Osteoblast (primary cell): Measurements from ENCODE around the gene ITGA6. TPM values are rescaled to one million over a fixed set of nuclear protein-coding genes. Genes with fewer than 3 reads are reported as not detected.

ENCODE experiments used
- DNase-seq: peaks from one replicate; pipeline ENCODE4 v3.0.0; 2011; ENCODE audit warnings: low spot score, mixed read lengths; ENCODE audit not compliant: insufficient read length; ENCODE audit errors: missing footprints
- H2AFZ ChIP-seq: 2 replicates; pipeline ENCODE4 v1.6.0; 2011; ENCODE audit warnings: mild to moderate bottlenecking, low read length
- H3K27ac ChIP-seq: 2 replicates; pipeline ENCODE4 v1.5.1; 2011; ENCODE audit warnings: mild to moderate bottlenecking, low read depth, low read length, moderate library complexity
- H3K27me3 ChIP-seq: 2 replicates; pipeline ENCODE4 v1.6.0; 2012; ENCODE audit warnings: mild to moderate bottlenecking, control low read depth, inconsistent platforms, low read length, moderate library complexity; ENCODE audit not compliant: insufficient read depth
- H3K36me3 ChIP-seq: 2 replicates; pipeline ENCODE4 v1.5.1; 2011; ENCODE audit warnings: mild to moderate bottlenecking, low read length, control low read depth, moderate library complexity; ENCODE audit not compliant: insufficient read depth
- H3K4me1 ChIP-seq: 2 replicates; pipeline ENCODE4 v1.5.1; 2011; ENCODE audit warnings: mild to moderate bottlenecking, low read length, control low read depth, moderate library complexity; ENCODE audit not compliant: insufficient read depth
- H3K4me2 ChIP-seq: 2 replicates; pipeline ENCODE4 v1.6.0; 2011; ENCODE audit warnings: mild to moderate bottlenecking, low read length; ENCODE audit not compliant: insufficient read depth
- H3K4me3 ChIP-seq: fragments of 200-600 bp; sonication (generic); 3 replicates; pipeline ENCODE4 v1.5.1; 2012; ENCODE audit warnings: mild to moderate bottlenecking, low read length, inconsistent platforms; ENCODE audit not compliant: insufficient read depth
- H3K79me2 ChIP-seq: 2 replicates; pipeline ENCODE4 v1.6.0; 2012; ENCODE audit warnings: mild to moderate bottlenecking, low read length, control low read depth, inconsistent platforms; ENCODE audit not compliant: insufficient read depth
- H3K9me3 ChIP-seq: 2 replicates; pipeline ENCODE4 v1.5.1; 2011; ENCODE audit warnings: low read depth, low read length, control low read depth
- H4K20me1 ChIP-seq: 2 replicates; pipeline ENCODE4 v1.6.0; 2012; ENCODE audit warnings: mild to moderate bottlenecking, low read length, control low read depth; ENCODE audit not compliant: insufficient read depth
- total RNA-seq: library from RNA; depleted of rRNA; stranded (reverse); fragments of >200 nt; gene quantifications from 2 replicates; pipeline ENCODE4 v1.2.3, GENCODE V29; 2012
- TF ChIP-seq, protein P1 (sequence below): IDR thresholded peaks from 2 replicates; pipeline ENCODE4 v1.5.1; 2011; ENCODE audit warnings: mild to moderate bottlenecking, low read depth, low read length, moderate library complexity; ENCODE audit errors: extremely low read depth

ITGA6 gene
- total RNA-seq, 1 donor = 9.0 TPM

DNA sequence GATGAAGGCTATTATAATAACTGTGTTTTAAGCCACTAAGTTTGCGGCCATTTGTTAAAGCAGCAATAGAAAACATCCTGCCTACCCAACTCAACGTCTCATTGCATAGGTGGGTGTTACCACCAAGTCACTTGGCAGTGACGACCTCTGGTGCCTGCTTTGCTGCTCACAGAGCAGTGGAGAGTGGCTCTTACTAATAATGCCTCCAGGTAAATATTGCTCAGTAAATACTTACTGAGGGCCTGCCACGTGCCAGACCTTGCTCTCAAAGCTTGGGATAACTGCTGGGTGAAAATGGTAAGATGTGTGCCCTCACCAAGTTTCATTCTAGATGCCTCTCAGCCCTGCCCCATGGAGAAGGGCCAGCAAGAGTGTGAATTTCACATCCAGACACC lies 27.7 kb downstream of the ITGA6 start:
- no peaks in the 10 kb centered on the region for H3K4me1 ChIP-seq
- DNase-seq = no peak
- no peak overlapping the region for H2AFZ ChIP-seq
- no peak overlapping the region for H3K27ac ChIP-seq
- TF ChIP-seq, protein P1, sequence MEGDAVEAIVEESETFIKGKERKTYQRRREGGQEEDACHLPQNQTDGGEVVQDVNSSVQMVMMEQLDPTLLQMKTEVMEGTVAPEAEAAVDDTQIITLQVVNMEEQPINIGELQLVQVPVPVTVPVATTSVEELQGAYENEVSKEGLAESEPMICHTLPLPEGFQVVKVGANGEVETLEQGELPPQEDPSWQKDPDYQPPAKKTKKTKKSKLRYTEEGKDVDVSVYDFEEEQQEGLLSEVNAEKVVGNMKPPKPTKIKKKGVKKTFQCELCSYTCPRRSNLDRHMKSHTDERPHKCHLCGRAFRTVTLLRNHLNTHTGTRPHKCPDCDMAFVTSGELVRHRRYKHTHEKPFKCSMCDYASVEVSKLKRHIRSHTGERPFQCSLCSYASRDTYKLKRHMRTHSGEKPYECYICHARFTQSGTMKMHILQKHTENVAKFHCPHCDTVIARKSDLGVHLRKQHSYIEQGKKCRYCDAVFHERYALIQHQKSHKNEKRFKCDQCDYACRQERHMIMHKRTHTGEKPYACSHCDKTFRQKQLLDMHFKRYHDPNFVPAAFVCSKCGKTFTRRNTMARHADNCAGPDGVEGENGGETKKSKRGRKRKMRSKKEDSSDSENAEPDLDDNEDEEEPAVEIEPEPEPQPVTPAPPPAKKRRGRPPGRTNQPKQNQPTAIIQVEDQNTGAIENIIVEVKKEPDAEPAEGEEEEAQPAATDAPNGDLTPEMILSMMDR = no peak
- H4K20me1 ChIP-seq = no peaks in the 10 kb centered on the region
- H3K9me3 ChIP-seq = no peaks in the 10 kb centered on the region
- no peaks in the 10 kb centered on the region for H3K36me3 ChIP-seq
- H3K4me3 ChIP-seq = no peak overlapping the region
- H3K79me2 ChIP-seq = no peaks in the 10 kb centered on the region
- no peak overlapping the region for H3K4me2 ChIP-seq
- H3K27me3 ChIP-seq = peaks cover 3% of the 10 kb centered on the region

DNA sequence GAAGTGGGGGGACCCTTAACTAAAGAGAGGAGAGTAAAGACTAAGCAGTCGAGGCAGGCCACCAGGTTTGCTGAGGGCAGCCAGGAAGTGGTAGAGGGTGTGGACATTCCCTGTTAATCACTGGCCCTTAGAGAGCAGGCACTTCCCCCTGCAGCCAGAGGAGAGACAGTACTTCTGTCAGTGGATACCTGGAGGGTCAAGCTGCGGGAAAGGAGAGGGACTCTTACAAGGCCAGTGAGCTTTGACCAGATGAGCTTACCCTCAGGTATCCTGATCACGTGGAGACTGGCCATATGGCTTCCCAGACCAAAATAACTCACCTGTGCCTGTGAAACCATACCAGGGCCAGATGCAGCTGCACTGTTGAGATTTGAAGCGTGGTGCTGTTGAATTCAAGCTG lies 28.6 kb downstream of the ITGA6 start:
- peaks cover 3% of the 10 kb centered on the region for H3K27me3 ChIP-seq

DNA sequence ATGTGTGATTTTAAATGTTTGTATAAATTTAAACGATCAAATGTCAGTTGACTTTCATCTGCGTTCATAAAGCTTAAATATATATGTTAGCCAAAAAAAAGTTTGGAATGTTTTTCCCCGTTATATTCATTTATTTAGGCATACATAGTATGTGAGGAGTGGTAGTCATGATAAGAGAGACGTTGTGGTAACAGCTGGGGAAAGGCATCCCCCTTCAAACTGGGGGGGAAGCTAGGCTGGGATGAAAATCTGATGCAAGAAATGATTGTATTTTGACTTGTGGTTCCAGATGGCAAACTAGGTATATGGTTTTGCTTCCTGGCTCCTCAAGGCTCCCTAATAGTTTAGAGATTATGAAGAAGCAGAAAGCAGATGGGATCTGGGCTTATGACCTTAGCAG lies 30.1 kb downstream of the ITGA6 start:
- H3K79me2 ChIP-seq = no peaks in the 10 kb centered on the region
- no peak overlapping the region for H3K4me2 ChIP-seq
- TF ChIP-seq, protein P1 = no peak
- peaks cover 11% of the 10 kb centered on the region for H3K4me1 ChIP-seq
- H2AFZ ChIP-seq = no peak overlapping the region
- H3K4me3 ChIP-seq = no peak overlapping the region
- no peak overlapping the region for H3K27ac ChIP-seq
- H3K9me3 ChIP-seq = no peaks in the 10 kb centered on the region
- H4K20me1 ChIP-seq = no peaks in the 10 kb centered on the region
- DNase-seq = no peak
- H3K36me3 ChIP-seq = no peaks in the 10 kb centered on the region
- H3K27me3 ChIP-seq = peaks cover 3% of the 10 kb centered on the region

More for the DNA sequence above, 28.6 kb downstream of the ITGA6 start:
- H4K20me1 ChIP-seq = no peaks in the 10 kb centered on the region
- peaks cover 5% of the 10 kb centered on the region for H3K4me1 ChIP-seq
- H3K36me3 ChIP-seq = no peaks in the 10 kb centered on the region
- no peak overlapping the region for H3K4me2 ChIP-seq
- TF ChIP-seq, protein P1 = no peak
- no peak overlapping the region for H3K4me3 ChIP-seq
- no peak overlapping the region for H3K27ac ChIP-seq
- H3K79me2 ChIP-seq = no peaks in the 10 kb centered on the region
- H2AFZ ChIP-seq = no peak overlapping the region
- DNase-seq = no peak
- no peaks in the 10 kb centered on the region for H3K9me3 ChIP-seq

DNA sequence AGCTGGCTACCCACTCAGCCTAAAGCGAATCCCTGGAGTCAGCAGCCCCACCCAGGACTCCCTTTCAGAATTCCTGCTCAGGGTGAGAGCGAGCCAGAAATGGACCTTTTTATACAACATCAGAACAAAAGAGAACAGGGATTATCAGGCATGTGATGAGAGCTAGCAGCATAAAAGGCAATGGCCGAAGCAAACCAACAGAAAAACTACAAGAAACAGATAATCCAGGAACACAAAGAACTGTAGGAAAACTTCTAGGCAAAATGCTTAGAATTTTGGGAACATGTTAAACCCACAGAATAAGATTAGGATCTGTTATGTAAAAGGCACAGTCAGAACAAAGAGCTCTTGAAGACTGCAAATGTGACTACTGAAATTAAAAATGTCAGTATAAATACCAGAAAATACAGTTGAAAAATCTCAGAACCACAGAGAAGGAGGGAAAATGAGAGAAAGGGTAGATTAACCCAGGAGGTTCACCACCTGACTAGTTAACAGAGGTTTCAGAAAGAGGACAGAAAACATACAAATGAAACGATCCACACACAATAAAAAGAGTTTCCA lies 31.3 kb downstream of the ITGA6 start:
- Histone ChIP-seq H2AFZ (no peak overlapping the region), H3K27me3 (peaks cover 6% of the 10 kb centered on the region), H4K20me1 (no peaks in the 10 kb centered on the region), H3K4me2 (no peak overlapping the region), H3K36me3 (no peaks in the 10 kb centered on the region), H3K4me3 (no peak overlapping the region), H3K9me3 (no peaks in the 10 kb centered on the region), H3K27ac (no peak overlapping the region), H3K4me1 (peaks cover 11% of the 10 kb centered on the region), H3K79me2 (no peaks in the 10 kb centered on the region)
- DNase-seq = no peak
- TF ChIP-seq, protein P1 = no peak
